Posterior vena cava (tissue), 2 donors: ENCODE measurements around the gene CHRM5. TPM values are rescaled to one million over a fixed set of nuclear protein-coding genes. Genes with fewer than 3 reads are reported as not detected.

Experiments used
- DNase-seq: peaks from one replicate; pipeline ENCODE4 v3.0.0-alpha.2; 2020; ENCODE audit warnings: low spot score
- intact Hi-C, 2 donors: fragments of 100-400 bp; cut with DNase I; formaldehyde crosslinking; loops; one replicate each; pipeline versions ENCODE4 v1.14.1 to v1.14.2; 2022 to 2023
- long read RNA-seq, 2 donors: library from polyadenylated mRNA; unstranded; transcript quantifications; one replicate each; pipeline ENCODE4 v2.0.0, GENCODE V29; 2020 to 2021
- total RNA-seq, 2 donors: library from RNA; stranded (reverse); fragmentation: NEBNext Ultra II Directional; extraction: Animal tissue kit (Norgen Biotek cat#: 25700); gene quantifications; one replicate each; pipeline ENCODE4 v1.2.1, GENCODE V29; 2021
- donor health status: DM: yes; HTN: yes; CAD: no.
- donor health status: DM: yes; HTN: yes; CAD: no.

Gene CHRM5
- total RNA-seq, result under 1 TPM in 1 of 2 donors, not detected in 1; 0.09 TPM
- long read RNA-seq, donor 1, partial matches to known transcripts, result 0 of 2 reads
- long read RNA-seq, donor 1, other reads (novel, unspliced or antisense), result 2 of 2 reads
- long read RNA-seq, donor 2, partial matches to known transcripts, result 0 of 2 reads
- long read RNA-seq, donor 2, other reads (novel, unspliced or antisense), result 2 of 2 reads

GRCh38 chr15:33968224-33968623, at the start of gene CHRM5:
CHRM5 (plus strand) TSS chr15:33968497; CDS start chr15:34062718, 94,221 bp downstream.
- intact Hi-C loops, result no loop called here
- no peak for DNase-seq

GRCh38 chr15:33923446-33923845, 44.9 kb upstream of the CHRM5 start:
- DNase-seq, result no peak
- intact Hi-C loops, result no loop called here

- intact Hi-C loops, result no loop called here
- DNase-seq, result no peak
Measured at GRCh38 chr15:33926260-33926659, 42.0 kb upstream of the CHRM5 start.

GRCh38 chr15:33932734-33933133, 35.6 kb upstream of the CHRM5 start:
- intact Hi-C loops, result no loop called here
- no peak for DNase-seq

GRCh38 chr15:33934396-33934795, 33.9 kb upstream of the CHRM5 start:
- intact Hi-C loops, result no loop called here
- no peak for DNase-seq

- no peak for DNase-seq
Measured at GRCh38 chr15:33934921-33935320, 33.4 kb upstream of the CHRM5 start.

GRCh38 chr15:33941279-33942063, 26.8 kb upstream of the CHRM5 start:
- intact Hi-C loops, result no loop called here
- DNase-seq, result no peak

More at GRCh38 chr15:33934921-33935320, 33.4 kb upstream of the CHRM5 start:
- intact Hi-C loops, result no loop called here

GRCh38 chr15:33946152-33946551, 22.1 kb upstream of the CHRM5 start:
- intact Hi-C loops, result no loop called here
- DNase-seq, result no peak

- intact Hi-C loops, result no loop called here
Measured at GRCh38 chr15:33955945-33956344, 12.4 kb upstream of the CHRM5 start.

GRCh38 chr15:33956397-33956796, 11.9 kb upstream of the CHRM5 start:
- no peak for DNase-seq

More at GRCh38 chr15:33955945-33956344, 12.4 kb upstream of the CHRM5 start:
- DNase-seq, result no peak

GRCh38 chr15:33959844-33960548, 8.3 kb upstream of the CHRM5 start:
- intact Hi-C loops, result no loop called here
- no peak for DNase-seq

More at GRCh38 chr15:33956397-33956796, 11.9 kb upstream of the CHRM5 start:
- intact Hi-C loops, result no loop called here

GRCh38 chr15:33960549-33960935, 7.8 kb upstream of the CHRM5 start:
- DNase-seq, result no peak
- intact Hi-C loops, result no loop called here

GRCh38 chr15:33963831-33964664, 4.2 kb upstream of the CHRM5 start:
- DNase-seq, result no peak
- intact Hi-C loops, result no loop called here

GRCh38 chr15:33964665-33965040, 3.6 kb upstream of the CHRM5 start:
- intact Hi-C loops, result no loop called here
- DNase-seq, result no peak

GRCh38 chr15:33968821-33969220, 524 bp downstream of the CHRM5 start:
- intact Hi-C loops, result no loop called here

GRCh38 chr15:33971811-33972210, 3.5 kb downstream of the CHRM5 start:
- no peak for DNase-seq
- intact Hi-C loops, result no loop called here

More at GRCh38 chr15:33968821-33969220, 524 bp downstream of the CHRM5 start:
- no peak for DNase-seq

- no peak for DNase-seq
- intact Hi-C loops, result no loop called here
Measured at GRCh38 chr15:33975022-33975565, 6.8 kb downstream of the CHRM5 start.

- DNase-seq, result no peak
Measured at GRCh38 chr15:33980159-33980558, 11.9 kb downstream of the CHRM5 start.

GRCh38 chr15:33982516-33982915, 14.2 kb downstream of the CHRM5 start:
- DNase-seq, result no peak
- intact Hi-C loops, result no loop called here

More at GRCh38 chr15:33980159-33980558, 11.9 kb downstream of the CHRM5 start:
- intact Hi-C loops, result no loop called here
